IMR-90 (cell line): ENCODE results near the gene BTBD9. TPM values are rescaled to one million over a fixed set of nuclear protein-coding genes. Genes with fewer than 3 reads are reported as not detected.

Experiments used
- ATAC-seq: fragments of 200-7000 bp; cut with Tn5 transposase; 2 replicates; pipeline ENCODE4 v1.9.1; 2020; ENCODE audit warnings: low read depth, mild to moderate bottlenecking, moderate library complexity
- BruUV-seq: library from RNA; stranded (reverse); fragments of 400-500 nt; replicated peaks from 2 replicates; lab custom pipeline; 2021; lab: Mats Ljungman, UMichigan
- CTCF ChIA-PET: fragments of 300-600 bp; formaldehyde crosslinking; extraction: SDS; loops from one replicate; lab custom pipeline; 2021; ENCODE audit warnings: antibody characterized with exemption; lab: Yijun Ruan, JAX
- POLR2A ChIA-PET: fragments of 300-600 bp; sonication (Branson Sonifier 250); formaldehyde crosslinking; loops from one replicate; lab custom pipeline; 2022; ENCODE audit warnings: antibody characterized with exemption; ENCODE audit not compliant: unreplicated experiment; lab: Charles Lee
- DNase-seq: peaks from one replicate; pipeline ENCODE4 v3.0.0; 2013
- H2AFZ ChIP-seq: replicated peaks from 2 replicates; pipeline ENCODE3; 2013; ENCODE audit warnings: low read length, mild to moderate bottlenecking; ENCODE audit not compliant: poor library complexity
- H2AK5ac ChIP-seq: 2 replicates; pipeline ENCODE4 v1.6.1; 2013; ENCODE audit warnings: low read depth, low read length, inconsistent platforms
- H2AK9ac ChIP-seq: replicated peaks from 2 replicates; pipeline ENCODE3; 2013; ENCODE audit warnings: mild to moderate bottlenecking, low read depth, low read length, moderate library complexity; ENCODE audit not compliant: poor library complexity
- H2BK120ac ChIP-seq: 2 replicates; pipeline ENCODE4 v1.6.1; 2013; ENCODE audit warnings: low read depth, low read length, inconsistent platforms
- H2BK15ac ChIP-seq: 3 replicates; pipeline ENCODE4 v1.6.1; 2013; ENCODE audit warnings: low read depth, low read length, inconsistent platforms
- H2BK20ac ChIP-seq: 2 replicates; pipeline ENCODE4 v1.6.1; 2013; ENCODE audit warnings: low read depth, mild to moderate bottlenecking, inconsistent platforms, low read length, moderate library complexity
- H2BK5ac ChIP-seq: 2 replicates; pipeline ENCODE4 v1.6.1; 2013; ENCODE audit warnings: mild to moderate bottlenecking, low read depth, low read length, inconsistent platforms; ENCODE audit not compliant: poor library complexity, severe bottlenecking
- H3K14ac ChIP-seq: replicated peaks from 2 replicates; pipeline ENCODE4 v1.6.1; 2013; ENCODE audit warnings: low read depth, low read length, inconsistent platforms
- H3K18ac ChIP-seq: 2 replicates; pipeline ENCODE4 v1.6.1; 2013; ENCODE audit warnings: low read depth, low read length, control low read depth
- H3K23ac ChIP-seq: 2 replicates; pipeline ENCODE4 v1.6.1; 2013; ENCODE audit warnings: low read depth, low read length, inconsistent platforms
- H3K27ac ChIP-seq: 2 replicates; pipeline ENCODE4 v1.5.1; 2013; ENCODE audit warnings: mild to moderate bottlenecking, control low read depth, low read length; ENCODE audit not compliant: insufficient read depth
- H3K27me3 ChIP-seq: 2 replicates; pipeline ENCODE4 v1.6.1; 2013; ENCODE audit warnings: low read length; ENCODE audit not compliant: control insufficient read depth, insufficient read depth
- H3K36me3 ChIP-seq: 2 replicates; pipeline ENCODE4 v1.6.1; 2013; ENCODE audit warnings: low read length, mixed read lengths; ENCODE audit not compliant: control insufficient read depth, insufficient read depth
- H3K4ac ChIP-seq: 2 replicates; pipeline ENCODE4 v1.6.1; 2013; ENCODE audit warnings: low read depth, low read length, inconsistent platforms
- H3K4me1 ChIP-seq: 2 replicates; pipeline ENCODE4 v1.6.1; 2013; ENCODE audit warnings: low read length, mixed read lengths; ENCODE audit not compliant: control insufficient read depth, insufficient read depth
- H3K4me2 ChIP-seq: 2 replicates; pipeline ENCODE4 v1.6.1; 2013; ENCODE audit warnings: low read depth, mild to moderate bottlenecking, control low read depth, low read length, moderate library complexity
- H3K4me3 ChIP-seq: 2 replicates; pipeline ENCODE4 v1.5.1; 2013; ENCODE audit warnings: low read depth, mild to moderate bottlenecking, control low read depth, low read length, moderate library complexity; ENCODE audit not compliant: insufficient read depth
- H3K56ac ChIP-seq: 2 replicates; pipeline ENCODE4 v1.6.1; 2013; ENCODE audit warnings: low read length, inconsistent platforms; ENCODE audit not compliant: insufficient read depth; ENCODE audit errors: extremely low read depth
- H3K79me1 ChIP-seq, 2 experiments: 2 replicates each; pipeline ENCODE4 v1.6.1; 2013; ENCODE audit warnings: low read length in 2 of 2, inconsistent platforms in 1 of 2, low read depth in 1 of 2
- H3K9ac ChIP-seq: 2 replicates; pipeline ENCODE4 v1.6.1; 2013; ENCODE audit warnings: low read depth, low read length, control low read depth
- H3K9me1 ChIP-seq: 2 replicates; pipeline ENCODE4 v1.6.1; 2013; ENCODE audit warnings: low read length, inconsistent platforms; ENCODE audit not compliant: insufficient read depth
- H3K9me3 ChIP-seq: 2 replicates; pipeline ENCODE4 v1.6.1; 2013; ENCODE audit warnings: low read length; ENCODE audit not compliant: control insufficient read depth, insufficient read depth
- H4K20me1 ChIP-seq: 2 replicates; pipeline ENCODE4 v1.6.1; 2013; ENCODE audit warnings: low read length, inconsistent platforms; ENCODE audit not compliant: insufficient read depth
- H4K5ac ChIP-seq: 2 replicates; pipeline ENCODE4 v1.6.1; 2013; ENCODE audit warnings: mild to moderate bottlenecking, low read depth, low read length, control low read depth
- H4K8ac ChIP-seq, 2 experiments: 2 replicates each; pipeline ENCODE4 v1.6.1; 2013; ENCODE audit warnings: low read depth in 2 of 2, low read length in 2 of 2, control low read depth in 1 of 2, inconsistent platforms in 1 of 2
- H4K91ac ChIP-seq: 2 replicates; pipeline ENCODE4 v1.6.1; 2013; ENCODE audit warnings: low read depth, low read length, inconsistent platforms; ENCODE audit not compliant: insufficient read depth
- USF2 ChIP-seq: fragments of 150-350 bp; IDR thresholded peaks from 2 replicates; pipeline ENCODE4 v1.6.1; 2017; ENCODE audit warnings: mild to moderate bottlenecking, antibody characterized with exemption, low read length, low read depth
- WGBS, 2 experiments: methylation state at CpG; one replicate each; pipeline versions ENCODE4 v1.1.5 to v1.1.7; 2013; ENCODE audit warnings: missing lambda C conversion rate in 2 of 2; ENCODE audit not compliant: insufficient read length in 1 of 2; ENCODE audit errors: extremely low coverage in 2 of 2; 5-methylcytosine and 5-hydroxymethylcytosine counted together
- dilution Hi-C: fragments of 300-500 bp; cut with HindIII; formaldehyde crosslinking; loops from one replicate; pipeline ENCODE4 v1.14.3; 2018; ENCODE audit warnings: low sequenced_read_pairs; ENCODE audit not compliant: unreplicated experiment
- in situ Hi-C: fragments of 300-500 bp; cut with MboI; formaldehyde crosslinking; loops from 3 replicates; pipeline ENCODE4 v1.14.3; 2019; ENCODE audit warnings: low sequenced_read_pairs, inconsistent platforms, mixed read lengths
- intact Hi-C: fragments of 100-400 bp; cut with micrococcal nuclease; formaldehyde crosslinking; loops from 2 replicates; pipeline ENCODE4 v1.10.0; 2022
- polyA plus RNA-seq, 3 experiments: library from polyadenylated mRNA; depleted of rRNA; stranded (reverse); fragments of >200 nt; gene quantifications; 2 replicates each; pipeline ENCODE4 v1.2.3, GENCODE V29; 2012; ENCODE audit warnings: low replicate concordance in 1 of 3
- total RNA-seq: library from RNA; depleted of rRNA; stranded (reverse); fragments of >200 nt; gene quantifications from 2 replicates; pipeline ENCODE4 v1.2.3, GENCODE V29; 2012

BTBD9 gene
- total and polyA plus RNA-seq, 2 of the 4 experiments (the other 2 are of a cell fraction) = 4.1 to 22.0 TPM

GRCh38 chr6:38479331-38479730 lies 160.4 kb downstream of the BTBD9 start:
- H3K56ac ChIP-seq = no peak overlapping the region
- 0 out of 4 replicates have a peak, but pooled peaks cover 4 to 5% of the 10 kb centered on the region in 2 experiments for H3K79me1 ChIP-seq
- no peak overlapping the region for H3K4ac ChIP-seq
- no peak overlapping the region for H2BK20ac ChIP-seq
- H3K18ac ChIP-seq = no peak overlapping the region
- H2AK5ac ChIP-seq = no peak overlapping the region
- no peak for DNase-seq
- 0 out of 2 replicates have a peak, but pooled peaks cover 2% of the 10 kb centered on the region for H3K4me1 ChIP-seq
- no peak for TF ChIP-seq USF2
- peaks cover 8% of the 10 kb centered on the region; the same call in 1 of the 2 replicates for H3K9me1 ChIP-seq
- H4K5ac ChIP-seq = no peak overlapping the region
- no peak overlapping the region for H3K27ac ChIP-seq
- no peak for ATAC-seq
- no peak overlapping the region for H2AK9ac ChIP-seq
- ChIA-PET POLR2A (no interaction called here), CTCF (no interaction called here)
- no peaks in the 10 kb centered on the region for H3K27me3 ChIP-seq
- no peak overlapping the region for H3K9ac ChIP-seq
- in situ Hi-C loops = no loop called here
- no peak overlapping the region for H3K23ac ChIP-seq
- no peak overlapping the region for H2AFZ ChIP-seq
- H2BK15ac ChIP-seq = no peak overlapping the region
- dilution Hi-C loops = no loop called here
- H3K36me3 ChIP-seq = no peaks in the 10 kb centered on the region
- H3K14ac ChIP-seq = no peak overlapping the region
- no peak overlapping the region for H4K8ac ChIP-seq
- intact Hi-C loops = no loop called here
- no peak overlapping the region for H4K91ac ChIP-seq
- WGBS, 2 experiments = no CpG with 5 or more reads among the region's 1 CpG
- no TSS peak for BruUV-seq
- no peaks in the 10 kb centered on the region for H3K9me3 ChIP-seq
- H3K4me2 ChIP-seq = no peak overlapping the region
- no peak overlapping the region for H2BK120ac ChIP-seq
- no peak overlapping the region for H3K4me3 ChIP-seq
- H4K20me1 ChIP-seq = no peaks in the 10 kb centered on the region
- H2BK5ac ChIP-seq = no peak overlapping the region
